ENCODE measurements around the gene WDR31.

WDR31 gene

DNA sequence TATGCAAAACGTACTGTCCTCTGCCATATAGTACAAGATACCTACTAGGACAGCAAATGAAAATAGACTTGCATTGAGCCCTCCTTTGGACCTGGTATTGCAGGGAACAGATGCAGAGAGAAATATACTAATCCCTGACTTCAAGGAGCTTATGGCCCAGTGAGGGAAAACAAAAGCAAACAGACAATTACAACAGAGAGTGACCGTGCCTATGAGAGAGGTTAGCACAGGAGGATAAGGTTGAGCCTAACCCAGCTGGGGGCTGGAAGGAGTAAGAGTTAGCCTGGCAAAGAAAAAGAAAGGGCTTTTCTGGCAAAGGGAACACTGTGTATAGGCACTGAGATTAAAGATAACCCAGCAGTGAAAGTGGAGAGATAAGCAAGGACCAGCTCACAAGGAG, 70.2 kb downstream of the WDR31 start:
- FAIRE-seq (peak; percentile 16), DNase-seq (ENCODE audit: insufficient read length, low spot score) (no peak)
- TF ChIP-seq, protein P1, sequence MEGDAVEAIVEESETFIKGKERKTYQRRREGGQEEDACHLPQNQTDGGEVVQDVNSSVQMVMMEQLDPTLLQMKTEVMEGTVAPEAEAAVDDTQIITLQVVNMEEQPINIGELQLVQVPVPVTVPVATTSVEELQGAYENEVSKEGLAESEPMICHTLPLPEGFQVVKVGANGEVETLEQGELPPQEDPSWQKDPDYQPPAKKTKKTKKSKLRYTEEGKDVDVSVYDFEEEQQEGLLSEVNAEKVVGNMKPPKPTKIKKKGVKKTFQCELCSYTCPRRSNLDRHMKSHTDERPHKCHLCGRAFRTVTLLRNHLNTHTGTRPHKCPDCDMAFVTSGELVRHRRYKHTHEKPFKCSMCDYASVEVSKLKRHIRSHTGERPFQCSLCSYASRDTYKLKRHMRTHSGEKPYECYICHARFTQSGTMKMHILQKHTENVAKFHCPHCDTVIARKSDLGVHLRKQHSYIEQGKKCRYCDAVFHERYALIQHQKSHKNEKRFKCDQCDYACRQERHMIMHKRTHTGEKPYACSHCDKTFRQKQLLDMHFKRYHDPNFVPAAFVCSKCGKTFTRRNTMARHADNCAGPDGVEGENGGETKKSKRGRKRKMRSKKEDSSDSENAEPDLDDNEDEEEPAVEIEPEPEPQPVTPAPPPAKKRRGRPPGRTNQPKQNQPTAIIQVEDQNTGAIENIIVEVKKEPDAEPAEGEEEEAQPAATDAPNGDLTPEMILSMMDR (IDR thresholded peaks at IDR 0.05; ENCODE audit: insufficient read depth, missing control alignments): no peak

DNA sequence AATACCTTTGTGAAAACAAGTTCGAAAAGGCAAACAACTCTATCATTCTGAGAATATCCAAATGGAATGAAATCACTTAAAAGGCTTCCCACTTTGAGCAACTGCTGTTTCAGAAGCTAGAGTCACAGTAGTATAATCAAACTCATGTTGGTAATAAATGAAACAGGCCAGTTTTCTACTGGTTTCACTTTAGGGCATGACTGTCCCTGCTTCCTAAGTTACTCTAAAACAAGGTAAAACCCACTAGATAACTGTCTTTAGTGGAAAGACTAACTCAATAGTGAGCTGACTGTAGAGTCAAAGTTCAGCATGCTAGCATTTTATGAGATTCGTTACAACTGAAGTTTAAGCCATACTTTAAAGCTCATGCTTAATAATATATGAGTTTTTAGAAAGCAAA, 70.7 kb downstream of the WDR31 start:
- FAIRE-seq: no peak
- no peak for DNase-seq (ENCODE audit: insufficient read length, low spot score)
- TF ChIP-seq, protein P1 (IDR thresholded peaks at IDR 0.05; ENCODE audit: insufficient read depth, missing control alignments): no peak

DNA sequence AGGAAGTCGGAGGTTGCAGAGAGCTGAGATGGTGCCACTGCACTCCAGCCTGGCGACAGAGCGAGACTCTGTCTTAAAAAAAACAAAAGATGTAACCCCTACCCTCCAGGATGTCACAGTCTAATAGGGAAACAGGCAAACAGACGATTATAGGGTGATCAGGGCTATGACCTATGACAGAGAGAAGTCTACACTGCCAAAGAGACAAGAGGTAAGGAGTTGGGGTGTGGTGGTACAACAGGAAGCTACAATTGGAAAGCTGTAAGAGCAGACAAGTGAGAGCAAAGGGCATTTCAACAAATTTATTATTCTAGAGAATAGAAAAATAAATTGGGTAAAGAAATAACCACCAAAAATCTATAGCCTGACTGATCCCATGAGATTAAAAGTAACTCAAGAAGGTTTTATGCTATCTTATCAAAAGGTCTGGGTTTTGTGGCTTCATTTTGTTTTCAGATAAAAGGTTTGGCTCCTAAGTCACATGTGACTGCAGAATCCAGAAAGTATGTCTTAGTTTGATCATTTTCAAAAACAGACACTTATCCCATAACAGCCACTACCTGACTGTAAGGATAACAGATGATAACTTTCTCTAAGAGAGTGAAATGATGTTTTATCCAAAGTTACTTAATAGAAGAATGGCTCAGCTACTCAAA, 72.0 kb downstream of the WDR31 start:
- TF ChIP-seq, protein P1 (IDR thresholded peaks at IDR 0.05; ENCODE audit: insufficient read depth, missing control alignments): no peak
- DNase-seq (ENCODE audit: insufficient read length, low spot score) (no peak), FAIRE-seq (no peak)

DNA sequence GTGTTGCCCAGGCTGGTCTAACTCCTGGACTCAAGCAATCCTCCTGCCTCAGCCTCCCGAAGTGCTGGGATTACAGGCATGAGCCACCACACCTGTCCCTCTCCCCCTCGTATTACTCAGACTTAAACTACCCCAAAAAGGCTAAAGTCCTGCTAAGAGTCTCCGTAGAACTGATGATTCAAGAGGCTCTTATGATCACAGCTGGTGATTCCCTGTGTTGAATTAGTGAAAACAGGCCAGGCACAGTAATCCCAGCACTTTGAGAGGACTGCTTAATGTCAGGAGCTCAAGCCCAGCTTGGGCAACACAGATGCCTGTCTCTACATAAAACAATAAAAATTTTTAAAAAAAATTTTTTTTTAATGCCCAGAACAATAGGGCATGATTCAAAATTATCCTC, 73.9 kb downstream of the WDR31 start:
- no peak for DNase-seq (ENCODE audit: insufficient read length, low spot score)
- no peak for FAIRE-seq
- TF ChIP-seq, protein P1 (IDR thresholded peaks at IDR 0.05; ENCODE audit: insufficient read depth, missing control alignments): no peak
